Natural killer cell (primary cell): ENCODE results near the gene MAPK1. TPM values are rescaled to one million over a fixed set of nuclear protein-coding genes. Genes with fewer than 3 reads are reported as not detected.

Experiments used
- ATAC-seq, 3 donors: fragments of 150-1000 bp in 2 of 3; fragments of 200-7000 bp in 1 of 3; cut with Tn5 transposase; 1 replicate in 1 of 3; 2 replicates in 2 of 3; pipeline ENCODE4 v1.10.0; 2021; ENCODE audit warnings: mild to moderate bottlenecking in 2 of 3, moderate library complexity in 2 of 3
- DNase-seq, 2 donors: peaks; one replicate each; pipeline versions ENCODE4 v3.0.0 to v3.0.0-alpha.2; 2013 to 2021; ENCODE audit warnings: mixed read lengths in 1 of 2
- H3K27ac ChIP-seq: one replicate; pipeline ENCODE4 v1.5.1; 2013; ENCODE audit warnings: mild to moderate bottlenecking, low read length
- H3K27me3 ChIP-seq: one replicate; pipeline ENCODE4 v1.6.1; 2013; ENCODE audit warnings: low read length; ENCODE audit not compliant: control insufficient read depth, insufficient read depth
- H3K36me3 ChIP-seq: one replicate; pipeline ENCODE4 v1.6.1; 2013; ENCODE audit warnings: low read length; ENCODE audit not compliant: control insufficient read depth, insufficient read depth
- H3K4me1 ChIP-seq: one replicate; pipeline ENCODE4 v1.6.1; 2013; ENCODE audit warnings: low read length; ENCODE audit not compliant: control insufficient read depth, insufficient read depth
- H3K4me3 ChIP-seq: one replicate; pipeline ENCODE4 v1.5.1; 2013; ENCODE audit warnings: low read length
- H3K9me3 ChIP-seq: one replicate; pipeline ENCODE4 v1.6.1; 2013; ENCODE audit warnings: low read length; ENCODE audit not compliant: control insufficient read depth, insufficient read depth
- H3K27ac Mint-ChIP-seq, 2 donors: one replicate each; pipeline ENCODE4 v1.8.0; 2022; ENCODE audit warnings: mild to moderate bottlenecking in 2 of 2, mixed read lengths in 2 of 2, moderate library complexity in 1 of 2
- H3K27me3 Mint-ChIP-seq, 2 donors: one replicate each; pipeline ENCODE4 v1.8.0; 2022; ENCODE audit warnings: low read depth in 2 of 2, mixed read lengths in 2 of 2
- H3K36me3 Mint-ChIP-seq: one replicate; pipeline ENCODE4 v1.8.0; 2022; ENCODE audit warnings: mixed read lengths
- H3K4me1 Mint-ChIP-seq, 2 donors: one replicate each; pipeline ENCODE4 v1.8.0; 2022; ENCODE audit warnings: mixed read lengths in 2 of 2
- H3K4me3 Mint-ChIP-seq: one replicate; pipeline ENCODE4 v1.8.0; 2022; ENCODE audit warnings: mild to moderate bottlenecking, moderate library complexity, mixed read lengths
- H3K9me3 Mint-ChIP-seq, 2 donors: one replicate each; pipeline ENCODE4 v1.8.0; 2022; ENCODE audit warnings: mixed read lengths in 2 of 2
- CTCF ChIP-seq: fragments of 200-600 bp; IDR thresholded peaks from one replicate; pipeline ENCODE4 v1.8.0; 2022; ENCODE audit warnings: antibody characterized with exemption
- WGBS: methylation state at CpG from one replicate; pipeline ENCODE4 v1.1.7; 2013; ENCODE audit warnings: missing lambda C conversion rate; ENCODE audit not compliant: insufficient coverage; 5-methylcytosine and 5-hydroxymethylcytosine counted together
- intact Hi-C: fragments of 100-400 bp; cut with micrococcal nuclease; formaldehyde crosslinking; loops from one replicate; pipeline ENCODE4 v1.14.2; 2022
- total RNA-seq, 4 donors: library from RNA; stranded (reverse); fragments of 120-200 nt in 1 of 4; gene quantifications; one replicate each; pipeline versions ENCODE4 v1.2.3 to v1.2.4, GENCODE V29; 2013 to 2022

MAPK1 gene
- total RNA-seq, 3 donors from 2014 or later (not counting 1 experiment from before 2014, with no cell fraction given) = 189 to 246 (median 214) TPM

DNA sequence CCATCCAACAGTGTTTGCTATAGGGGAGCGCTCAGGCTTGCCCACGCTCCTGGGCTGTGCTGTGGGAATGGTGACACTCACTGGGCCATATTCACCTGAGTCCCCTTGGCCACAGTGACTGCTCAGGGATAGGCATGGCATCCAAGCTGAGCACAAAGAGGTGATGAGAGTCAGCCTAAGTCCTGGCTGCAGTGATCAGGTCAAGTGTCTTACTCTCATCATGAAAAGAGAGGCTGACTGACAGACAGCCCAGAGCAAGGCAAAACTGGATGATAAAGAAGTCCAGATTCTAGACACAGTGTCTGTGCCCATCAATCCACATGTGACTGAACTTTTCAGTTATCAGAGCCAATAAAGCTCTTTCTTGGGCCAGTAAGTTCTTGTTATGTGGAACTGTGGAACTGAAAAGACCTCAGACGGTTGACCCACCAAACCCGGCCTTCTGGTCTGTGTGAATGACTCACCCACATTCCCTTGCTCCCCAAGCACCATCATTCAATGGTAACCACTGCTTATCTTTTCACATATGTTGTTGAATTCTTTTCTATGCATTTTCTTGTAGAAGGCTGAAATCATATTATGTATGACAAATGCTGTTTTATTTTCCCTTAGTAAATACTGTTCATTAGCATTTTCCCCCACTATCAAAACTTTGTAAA lies 88.6 kb downstream of the MAPK1 start:
- WGBS = 90% methylated on average over 2 of the region's 4 CpGs
- ATAC-seq (peak in 1 of 3 donors; percentile 11), DNase-seq (no peak)
- Mint-ChIP-seq H3K9me3 (no peaks in the 10 kb centered on the region), H3K4me1 (peaks cover 35 to 54% of the 10 kb centered on the region in 2 donors), H3K27ac (peak overlapping the region; percentile 23 to 87), H3K4me3 (peak overlapping the region; percentile 54), H3K36me3 (peaks cover 7% of the 10 kb centered on the region), H3K27me3 (no peaks in the 10 kb centered on the region)
- peak overlapping the region; percentile 1 for H3K27ac ChIP-seq
- H3K4me3 ChIP-seq = no peak overlapping the region
- H3K9me3 ChIP-seq = no peaks in the 10 kb centered on the region
- intact Hi-C loops = no loop called here
- H3K4me1 ChIP-seq = peaks cover 30% of the 10 kb centered on the region
- TF ChIP-seq CTCF = no peak
- H3K36me3 ChIP-seq = peaks cover 26% of the 10 kb centered on the region
- H3K27me3 ChIP-seq = no peaks in the 10 kb centered on the region

- Mint-ChIP-seq H3K27ac (peak overlapping the region; percentile 88 to 95), H3K27me3 (no peaks in the 10 kb centered on the region), H3K4me3 (peak overlapping the region; percentile 87), H3K36me3 (peaks cover 7% of the 10 kb centered on the region), H3K9me3 (no peaks in the 10 kb centered on the region), H3K4me1 (peaks cover 48 to 76% of the 10 kb centered on the region in 2 donors)
- ATAC-seq = no peak
- intact Hi-C loops = loop anchor here (5.0 kb wide), 1 partner anchor 61 kb away; no protein-coding TSS in a partner anchor
- no peak for DNase-seq
- H3K27me3 ChIP-seq = no peaks in the 10 kb centered on the region
- H3K4me3 ChIP-seq = no peak overlapping the region
- TF ChIP-seq CTCF = no peak
- H3K27ac ChIP-seq = peak overlapping the region; percentile 63
- H3K36me3 ChIP-seq = peaks cover 42% of the 10 kb centered on the region
- WGBS = 52% methylated on average over 3 of the region's 4 CpGs
- H3K4me1 ChIP-seq = peaks cover 72% of the 10 kb centered on the region
- no peaks in the 10 kb centered on the region for H3K9me3 ChIP-seq
These were observed 95.8 kb downstream of the MAPK1 start for GRCh38 chr22:21771631-21771976.

GRCh38 chr22:21768435-21768834 lies 99.0 kb downstream of the MAPK1 start:
- no peaks in the 10 kb centered on the region for H3K9me3 ChIP-seq
- H3K27me3 Mint-ChIP-seq = no peaks in the 10 kb centered on the region
- peaks cover 96% of the 10 kb centered on the region for H3K4me1 ChIP-seq
- peaks cover 7% of the 10 kb centered on the region for H3K36me3 Mint-ChIP-seq
- intact Hi-C loops = no loop called here
- no peak for TF ChIP-seq CTCF
- ATAC-seq = no peak
- no peaks in the 10 kb centered on the region for H3K9me3 Mint-ChIP-seq
- no peak overlapping the region for H3K4me3 ChIP-seq
- H3K27me3 ChIP-seq = no peaks in the 10 kb centered on the region
- H3K36me3 ChIP-seq = peaks cover 55% of the 10 kb centered on the region
- H3K27ac Mint-ChIP-seq = peak overlapping the region; percentile 98 to 99
- H3K4me3 Mint-ChIP-seq = peak overlapping the region; percentile 64
- peaks cover 80 to 86% of the 10 kb centered on the region in 2 donors for H3K4me1 Mint-ChIP-seq
- no peak for DNase-seq
- peak overlapping the region; percentile 64 for H3K27ac ChIP-seq
- 100% methylated on average over 1 of the region's 1 CpG for WGBS
